GM06990 (cell line): ENCODE data around the gene RRP9.

Experiments
- DNase-seq: peaks from one replicate; pipeline ENCODE4 v3.0.0-alpha.2; 2011; ENCODE audit not compliant: insufficient read length; ENCODE audit errors: extremely low read depth
- H3K27me3 ChIP-seq: replicated peaks from 2 replicates; pipeline ENCODE4 v1.6.0; 2011; ENCODE audit warnings: low read length; ENCODE audit not compliant: control insufficient read depth, insufficient read depth
- H3K36me3 ChIP-seq: 2 replicates; pipeline ENCODE4 v1.5.1; 2011; ENCODE audit warnings: low read length; ENCODE audit not compliant: control insufficient read depth, insufficient read depth
- H3K4me3 ChIP-seq: replicated peaks from 2 replicates; pipeline ENCODE4 v1.5.1; 2011; ENCODE audit warnings: low read depth, mild to moderate bottlenecking, control low read depth, low read length
- TF ChIP-seq, protein P1 (sequence below): IDR thresholded peaks from 2 replicates; pipeline ENCODE4 v1.5.1; 2011; ENCODE audit warnings: low read length, control low read depth, mild to moderate bottlenecking, inconsistent platforms; ENCODE audit not compliant: insufficient read depth, poor library complexity, severe bottlenecking

Gene RRP9

DNA sequence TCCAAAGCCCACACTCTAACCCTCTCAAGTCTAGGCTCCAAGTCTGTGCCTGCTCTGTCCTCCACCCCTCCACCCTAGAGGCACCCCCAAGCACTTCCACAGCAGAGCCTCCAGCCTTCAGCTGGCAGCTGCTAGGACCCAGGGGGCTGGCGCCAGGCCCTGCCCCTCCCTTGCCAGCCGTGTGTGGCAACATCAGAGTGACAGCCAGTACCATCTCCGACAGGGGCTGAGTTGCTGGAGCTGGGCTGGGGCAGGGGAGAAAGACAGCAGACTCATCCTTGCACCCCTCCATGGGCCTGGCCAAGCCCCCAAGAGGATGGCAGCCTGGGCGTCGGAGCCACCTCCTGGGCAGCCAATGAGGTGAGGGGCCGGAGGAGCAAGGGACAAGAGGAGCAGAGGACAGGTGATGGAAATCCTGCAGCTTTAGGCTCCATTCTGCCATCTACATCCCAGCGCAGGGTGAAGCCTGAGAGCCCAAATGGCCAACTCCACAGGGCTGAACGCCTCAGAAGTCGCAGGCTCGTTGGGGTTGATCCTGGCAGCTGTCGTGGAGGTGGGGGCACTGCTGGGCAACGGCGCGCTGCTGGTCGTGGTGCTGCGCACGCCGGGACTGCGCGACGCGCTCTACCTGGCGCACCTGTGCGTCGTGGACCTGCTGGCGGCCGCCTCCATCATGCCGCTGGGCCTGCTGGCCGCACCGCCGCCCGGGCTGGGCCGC is 13.6 kb upstream of the RRP9 start, which contains the start of gene GPR62:
Gene GPR62 (plus strand): TSS at position 207 of the 718 bp plus-strand sequence. CDS start 272 bp downstream, at position 479.
- no peak within 1 kb of the TSS for H3K4me3 ChIP-seq
- TF ChIP-seq, protein P1, sequence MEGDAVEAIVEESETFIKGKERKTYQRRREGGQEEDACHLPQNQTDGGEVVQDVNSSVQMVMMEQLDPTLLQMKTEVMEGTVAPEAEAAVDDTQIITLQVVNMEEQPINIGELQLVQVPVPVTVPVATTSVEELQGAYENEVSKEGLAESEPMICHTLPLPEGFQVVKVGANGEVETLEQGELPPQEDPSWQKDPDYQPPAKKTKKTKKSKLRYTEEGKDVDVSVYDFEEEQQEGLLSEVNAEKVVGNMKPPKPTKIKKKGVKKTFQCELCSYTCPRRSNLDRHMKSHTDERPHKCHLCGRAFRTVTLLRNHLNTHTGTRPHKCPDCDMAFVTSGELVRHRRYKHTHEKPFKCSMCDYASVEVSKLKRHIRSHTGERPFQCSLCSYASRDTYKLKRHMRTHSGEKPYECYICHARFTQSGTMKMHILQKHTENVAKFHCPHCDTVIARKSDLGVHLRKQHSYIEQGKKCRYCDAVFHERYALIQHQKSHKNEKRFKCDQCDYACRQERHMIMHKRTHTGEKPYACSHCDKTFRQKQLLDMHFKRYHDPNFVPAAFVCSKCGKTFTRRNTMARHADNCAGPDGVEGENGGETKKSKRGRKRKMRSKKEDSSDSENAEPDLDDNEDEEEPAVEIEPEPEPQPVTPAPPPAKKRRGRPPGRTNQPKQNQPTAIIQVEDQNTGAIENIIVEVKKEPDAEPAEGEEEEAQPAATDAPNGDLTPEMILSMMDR: no peak
- H3K36me3 ChIP-seq: no peaks in the 10 kb centered on the region
- no peaks in the 10 kb centered on the region for H3K27me3 ChIP-seq
- DNase-seq: no peak

DNA sequence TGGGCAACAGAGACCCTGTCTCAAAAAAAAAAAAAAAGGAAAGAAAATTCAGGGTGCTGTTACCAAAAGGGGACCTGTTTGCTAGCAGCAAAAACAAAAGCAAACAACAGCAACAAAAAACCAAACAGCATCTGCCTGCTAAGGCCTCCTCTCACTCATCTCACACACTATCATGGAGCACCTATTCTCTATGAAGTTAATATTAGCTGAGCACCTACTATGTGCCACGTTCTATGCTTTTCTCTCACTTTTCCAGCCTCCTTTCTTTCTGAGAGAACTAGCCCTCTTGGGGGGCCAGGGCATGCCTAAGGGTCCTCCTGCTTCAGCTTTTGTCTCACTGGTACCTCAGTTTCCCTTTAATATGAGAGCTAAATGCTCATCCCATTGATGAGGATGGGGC is 13.0 kb upstream of the RRP9 start:
- no peaks in the 10 kb centered on the region for H3K27me3 ChIP-seq
- TF ChIP-seq, protein P1: no peak

DNA sequence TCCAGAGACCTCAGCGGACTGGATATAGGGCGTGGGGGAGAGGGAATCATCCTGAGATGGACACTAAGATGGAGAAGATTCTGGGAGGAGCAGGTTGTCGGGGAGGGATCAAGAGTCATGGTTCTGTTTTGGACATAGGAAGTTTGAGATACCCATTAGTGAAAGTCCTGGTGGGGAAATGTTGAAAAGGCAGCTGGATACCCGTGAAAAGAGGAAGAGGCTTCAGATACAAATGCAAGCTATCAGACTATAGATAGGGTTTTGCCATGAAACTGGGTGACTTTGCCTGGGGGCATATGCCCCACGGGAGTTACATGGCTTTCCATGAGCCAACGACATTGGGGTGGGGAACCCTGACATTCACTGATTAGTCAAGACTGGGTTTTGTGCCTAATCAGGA is 12.4 kb upstream of the RRP9 start:
- Histone ChIP-seq H3K36me3 (peaks cover 1% of the 10 kb centered on the region), H3K27me3 (no peaks in the 10 kb centered on the region), H3K4me3 (no peak overlapping the region)
- TF ChIP-seq, protein P1: no peak
- no peak for DNase-seq

More for the DNA sequence above, 13.0 kb upstream of the RRP9 start:
- DNase-seq: no peak
- Histone ChIP-seq H3K4me3 (no peak overlapping the region), H3K36me3 (no peaks in the 10 kb centered on the region)

GRCh38 chr3:51953445-51953844 is 11.7 kb upstream of the RRP9 start:
- no peak for DNase-seq
- Histone ChIP-seq H3K27me3 (no peaks in the 10 kb centered on the region), H3K36me3 (peaks cover 3% of the 10 kb centered on the region), H3K4me3 (no peak overlapping the region)
- TF ChIP-seq, protein P1: no peak

- Histone ChIP-seq H3K27me3 (no peaks in the 10 kb centered on the region), H3K36me3 (peaks cover 9% of the 10 kb centered on the region), H3K4me3 (no peak overlapping the region)
- no peak for DNase-seq
- TF ChIP-seq, protein P1: no peak
Measured at GRCh38 chr3:51950899-51951298, 9.2 kb upstream of the RRP9 start.

DNA sequence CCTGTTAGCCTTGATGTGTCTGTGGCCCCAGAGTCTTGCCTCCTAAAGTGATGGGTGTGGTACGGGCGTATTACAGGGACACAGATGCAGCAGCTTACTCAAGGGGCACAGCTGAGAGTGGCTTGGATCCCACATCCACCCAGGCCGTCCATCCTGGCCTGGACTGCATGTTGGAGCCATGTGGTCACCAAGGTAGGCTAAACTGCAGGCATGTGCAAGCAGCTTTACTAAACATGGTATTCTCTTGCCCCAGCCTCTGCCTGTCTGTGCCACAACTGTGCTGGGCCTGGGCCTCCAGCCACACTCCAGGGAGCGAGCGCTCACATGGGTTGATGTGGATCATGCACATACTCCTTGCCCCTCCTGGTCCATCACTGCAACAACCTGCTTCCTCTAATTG is 7.4 kb upstream of the RRP9 start:
- Histone ChIP-seq H3K27me3 (no peaks in the 10 kb centered on the region), H3K36me3 (peaks cover 17% of the 10 kb centered on the region), H3K4me3 (no peak overlapping the region)
- TF ChIP-seq, protein P1: no peak
- no peak for DNase-seq
